Cerebellar nuclear complex (tissue), 1 donor: Measurements from ENCODE around the gene GRPEL2.
"Not testable (repeated sequence)": the region's sequence is repeated elsewhere in the genome, so short reads cannot be mapped to it uniquely, and the experiment has no call there.

Source experiments
- DNase-seq, 2 experiments: peaks; one replicate each; lab custom pipeline; 2025; lab: John Stamatoyannopoulos, UW

The GRPEL2 gene

DNA sequence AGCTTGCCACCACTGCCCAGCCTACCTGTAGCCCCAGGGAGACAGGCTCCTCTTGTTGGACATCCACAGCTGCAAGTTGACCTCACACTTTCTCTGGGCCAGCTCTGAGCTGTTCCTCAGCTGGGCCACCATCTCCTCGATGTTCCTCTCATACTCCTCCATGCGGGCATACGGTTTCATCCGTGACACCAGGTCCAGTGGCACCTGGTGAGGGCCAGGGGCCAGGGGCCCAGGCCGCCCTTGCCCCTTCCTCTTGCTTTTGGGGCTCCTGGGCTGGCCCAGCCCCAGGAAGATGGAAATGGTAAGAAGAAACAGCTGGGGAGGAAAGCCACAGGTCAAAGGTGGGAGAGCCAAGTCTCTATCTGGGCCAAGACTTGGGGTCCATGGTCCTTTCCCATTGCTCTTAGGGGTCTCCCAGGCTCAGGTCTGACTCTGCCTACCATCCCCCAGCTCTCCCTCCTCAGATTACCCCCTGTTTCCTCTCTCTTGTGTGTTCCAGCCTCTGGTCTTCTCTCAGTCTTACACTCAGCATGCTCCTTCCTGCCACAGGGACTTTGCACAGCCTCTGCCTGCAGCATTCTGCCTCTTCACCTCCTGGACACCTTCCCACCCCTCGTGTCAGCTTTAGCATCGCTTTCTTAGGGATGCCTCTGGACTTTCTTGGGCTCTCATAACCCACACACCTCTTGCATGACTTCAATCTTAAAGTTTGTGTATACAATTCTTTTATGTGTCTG lies 31.6 kb downstream of the GRPEL2 start:
- no peak for DNase-seq

GRCh38 chr5:149378241-149378820 lies 33.0 kb downstream of the GRPEL2 start:
- no peak for DNase-seq

DNA sequence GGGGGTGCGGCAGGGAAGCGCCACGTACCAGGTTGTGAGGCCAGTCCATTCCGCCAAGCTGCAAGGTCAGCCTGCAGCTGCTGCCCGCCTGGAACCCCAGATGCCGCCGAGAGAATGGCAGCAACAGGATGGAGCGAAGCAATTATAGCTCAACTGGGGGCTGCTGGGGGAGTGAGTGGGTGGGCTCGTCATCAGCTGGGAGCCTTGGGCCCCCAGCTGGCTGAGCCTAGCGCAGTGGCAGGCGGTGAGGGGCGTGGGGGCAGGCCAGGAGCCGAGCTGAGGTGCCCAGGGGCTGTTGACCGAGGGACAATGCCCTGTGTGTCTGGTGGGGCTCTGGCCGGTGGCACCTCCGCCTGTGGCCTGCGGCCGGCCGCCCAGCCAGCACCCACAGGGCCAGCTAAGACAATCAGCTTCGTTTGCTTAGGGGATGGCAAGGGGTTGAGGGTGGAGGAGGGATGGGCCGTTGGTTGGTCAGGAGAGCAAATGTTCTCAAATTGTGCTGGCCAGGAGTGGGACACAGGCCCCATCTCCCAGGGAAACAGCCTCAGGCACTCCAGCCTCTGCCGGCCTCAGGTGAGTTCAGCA lies 34.0 kb downstream of the GRPEL2 start, which contains the start of gene IL17B:
Gene IL17B (minus strand): TSS at position 116 of the 585 bp plus-strand sequence. CDS start 67 bp downstream, at position 49.
- DNase-seq: no peak

DNA sequence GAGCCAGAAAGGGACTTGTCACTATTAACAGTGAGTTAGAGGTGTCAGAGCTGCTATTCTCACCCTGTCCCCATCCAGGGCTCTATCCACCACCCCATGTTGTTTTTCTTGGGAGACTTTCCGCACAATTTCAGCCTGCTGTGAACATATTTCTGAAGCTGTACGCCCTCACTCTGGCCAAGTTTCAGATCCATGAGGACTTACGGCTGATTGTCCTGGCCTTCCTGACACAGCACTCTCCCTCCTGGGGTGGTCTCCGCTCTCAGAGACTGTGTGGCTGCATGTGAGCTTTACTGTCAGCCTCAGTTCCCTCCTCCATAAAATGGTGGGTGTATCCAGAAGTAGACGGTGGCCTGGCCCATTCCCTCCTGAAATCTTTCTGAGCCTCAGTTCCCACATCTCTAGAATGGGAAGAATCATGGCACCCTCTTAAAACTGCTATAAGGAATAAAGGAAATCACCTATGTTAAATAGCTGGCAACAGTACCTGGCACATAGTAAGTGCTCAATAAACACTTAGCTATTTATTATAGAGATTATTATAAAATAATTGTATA lies 34.6 kb downstream of the GRPEL2 start:
- DNase-seq: no peak

GRCh38 chr5:149380466-149381121 lies 35.3 kb downstream of the GRPEL2 start:
- DNase-seq: no peak

DNA sequence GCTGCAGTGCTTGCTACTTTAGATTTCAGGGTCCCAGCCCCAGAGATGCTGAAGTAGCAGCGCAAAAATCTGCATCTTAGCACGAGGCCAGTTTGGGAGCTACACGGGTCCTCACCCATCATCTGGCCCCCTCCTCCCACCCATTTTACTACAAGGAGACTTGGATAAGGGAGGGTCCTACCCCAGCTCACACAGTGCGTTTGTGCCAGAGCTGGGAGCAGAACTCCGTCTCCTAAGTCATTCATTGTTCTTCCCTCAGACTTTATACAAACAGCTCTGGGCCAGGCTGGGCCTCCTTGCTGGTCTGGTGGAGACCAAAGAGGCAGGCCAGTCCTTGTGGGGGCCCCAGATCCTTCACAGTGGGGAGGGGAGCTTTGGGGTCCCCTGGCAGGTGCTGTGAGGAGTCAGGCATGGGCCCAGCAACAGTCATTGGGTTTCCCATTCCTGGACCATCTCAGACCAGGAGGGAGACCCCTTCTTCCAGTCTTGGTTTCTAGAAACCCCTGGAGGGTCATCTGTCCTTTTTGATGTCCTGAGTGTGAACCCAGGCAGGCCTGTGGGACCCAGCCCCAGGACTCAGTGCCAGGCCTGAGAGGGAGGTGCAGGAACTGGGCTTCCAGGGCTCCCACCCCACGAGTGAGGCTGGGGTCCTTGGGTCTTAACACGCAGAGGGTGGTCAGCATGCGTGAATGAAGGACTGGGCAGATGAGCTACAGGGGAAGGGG lies 36.1 kb downstream of the GRPEL2 start:
- DNase-seq: no peak

GRCh38 chr5:149381986-149382338 lies 36.7 kb downstream of the GRPEL2 start:
- DNase-seq: no peak

- no peak for DNase-seq
Observed at GRCh38 chr5:149382517-149383220, 37.4 kb downstream of the GRPEL2 start.

DNA sequence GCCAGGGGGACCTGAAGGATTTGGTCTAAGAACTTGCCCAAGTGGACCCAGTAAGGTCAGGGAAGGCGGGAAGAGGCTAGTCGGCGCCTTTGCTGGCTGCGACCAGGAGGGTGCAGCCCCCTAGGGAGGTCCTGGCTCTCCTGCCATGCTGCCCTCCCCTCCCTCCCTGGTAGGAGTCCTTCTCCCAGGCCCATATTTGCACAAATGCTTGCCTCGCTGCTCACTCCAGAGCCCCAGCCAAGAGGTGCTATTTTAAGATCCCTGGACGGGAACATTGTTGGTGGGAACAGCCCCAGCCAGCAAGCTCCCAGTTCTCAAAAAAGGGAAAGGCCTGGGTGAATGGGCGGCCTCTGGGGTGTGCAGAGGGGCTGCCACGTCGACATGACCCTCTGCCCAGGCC lies 38.1 kb downstream of the GRPEL2 start:
- DNase-seq: no peak

- DNase-seq: no peak
Observed at GRCh38 chr5:149386166-149386565, 40.9 kb downstream of the GRPEL2 start.

DNA sequence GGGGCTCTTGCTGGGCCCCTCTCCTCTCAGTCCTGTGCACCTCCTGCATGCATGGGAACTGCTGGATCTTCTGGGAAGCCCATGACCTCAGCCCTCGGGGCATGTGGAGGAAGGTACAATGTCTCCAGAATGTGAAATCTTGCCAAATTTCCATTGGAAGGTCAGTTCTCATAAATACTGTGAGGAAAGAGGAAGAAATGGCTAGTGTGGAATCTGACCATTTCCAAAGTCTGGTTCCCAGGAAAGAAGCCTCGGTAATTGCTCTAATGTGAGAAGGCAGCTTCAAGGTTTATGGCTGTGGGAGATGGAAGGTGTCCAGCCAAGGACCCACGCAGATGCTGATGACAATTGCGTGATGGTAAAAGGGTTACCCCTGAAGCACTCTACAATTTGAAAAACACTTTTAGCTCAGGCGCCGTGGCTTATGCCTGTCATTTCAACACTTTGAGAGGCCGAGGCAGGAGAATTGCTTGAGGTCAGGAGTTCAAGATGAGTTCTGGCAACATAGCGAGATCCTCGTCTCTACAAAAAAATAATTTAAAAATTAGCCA lies 41.9 kb downstream of the GRPEL2 start:
- no peak for DNase-seq

DNA sequence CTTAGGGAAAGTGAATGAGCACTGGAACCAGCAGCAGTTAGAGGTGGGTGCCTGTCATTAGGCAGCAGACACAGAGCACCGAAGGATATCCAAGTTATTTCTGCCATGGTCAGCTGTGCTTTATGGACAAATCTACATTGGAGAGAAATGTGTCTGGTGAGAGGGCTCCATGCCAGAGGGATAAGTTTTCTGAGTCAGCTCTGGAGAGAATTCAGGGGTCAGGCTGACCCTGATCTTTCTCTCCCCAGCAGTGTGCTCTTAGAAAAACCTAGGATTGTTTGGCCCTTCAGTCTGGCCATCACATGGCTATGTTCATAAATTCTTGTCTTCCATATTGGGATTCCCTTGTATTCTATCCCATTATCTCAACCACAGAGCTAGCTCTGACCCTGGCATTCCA lies 42.7 kb downstream of the GRPEL2 start:
- no peak for DNase-seq

- DNase-seq: no peak
Observed at GRCh38 chr5:149388498-149389190, 43.3 kb downstream of the GRPEL2 start.

DNA sequence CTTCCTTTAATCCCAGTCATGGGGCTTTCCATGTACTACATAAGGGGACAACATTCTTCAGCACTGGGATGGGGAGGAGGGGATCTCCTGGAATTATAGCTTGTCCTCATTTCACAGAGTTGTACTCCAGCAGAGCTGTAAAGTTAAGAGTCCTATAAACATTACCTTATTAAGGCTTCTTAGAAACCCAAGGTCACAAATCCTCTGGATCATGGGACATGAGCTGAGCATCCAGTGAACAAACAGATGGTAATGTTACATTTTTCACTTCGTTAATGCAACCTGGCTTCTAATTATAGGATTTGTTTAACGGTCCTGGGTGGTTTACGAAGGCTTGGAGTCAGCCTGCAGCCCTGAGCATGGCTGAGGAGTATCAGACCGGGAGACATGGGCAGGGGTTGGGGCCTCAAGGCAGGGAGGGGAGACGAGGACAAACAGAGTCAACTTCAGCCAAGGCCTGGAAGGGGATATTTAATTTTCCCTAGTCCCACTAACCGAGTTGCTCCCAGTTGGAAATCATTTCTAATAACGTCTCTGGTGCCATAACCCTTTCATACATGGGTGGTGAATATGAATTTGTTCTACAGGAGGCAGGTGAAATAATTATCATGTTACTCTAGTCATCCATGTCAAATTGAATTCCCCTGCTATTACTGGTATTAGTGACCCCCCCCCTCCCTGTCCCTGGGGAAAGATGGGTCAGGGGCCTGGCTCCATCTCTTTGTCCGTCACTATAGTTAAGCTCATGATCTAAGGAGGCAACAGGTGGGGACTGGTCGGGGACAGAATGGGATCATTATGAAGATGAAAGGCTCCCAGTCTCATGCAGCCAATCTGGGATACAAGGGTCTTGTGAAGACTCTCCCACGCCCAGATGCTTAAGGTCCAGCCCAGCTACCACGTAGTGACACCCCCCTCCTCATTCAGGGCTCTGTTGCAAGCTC lies 44.5 kb downstream of the GRPEL2 start:
- no peak for DNase-seq

DNA sequence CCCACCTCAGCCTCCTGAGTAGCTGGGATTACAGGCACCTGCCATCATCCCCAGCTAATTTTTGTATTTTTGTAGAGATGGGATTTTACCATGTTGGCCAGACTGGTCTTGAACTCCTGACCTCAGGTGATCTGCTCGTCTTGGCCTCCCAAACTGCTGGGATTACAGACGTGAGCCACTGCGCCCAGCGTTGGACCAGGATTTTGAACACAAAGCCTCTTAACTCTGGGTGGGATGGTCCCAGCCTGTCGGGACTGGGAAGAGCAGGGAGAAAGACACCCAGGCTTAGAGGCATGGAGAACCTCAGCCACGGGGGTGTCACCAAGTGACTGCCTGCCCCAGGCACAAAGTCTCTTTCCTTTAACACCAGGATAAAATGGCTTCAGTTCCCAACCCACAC lies 45.8 kb downstream of the GRPEL2 start:
- not testable (repeated sequence) for DNase-seq

- DNase-seq: no peak
Observed at GRCh38 chr5:149391524-149391923, 46.2 kb downstream of the GRPEL2 start.

GRCh38 chr5:149392718-149393117 lies 47.4 kb downstream of the GRPEL2 start:
- no peak for DNase-seq

DNA sequence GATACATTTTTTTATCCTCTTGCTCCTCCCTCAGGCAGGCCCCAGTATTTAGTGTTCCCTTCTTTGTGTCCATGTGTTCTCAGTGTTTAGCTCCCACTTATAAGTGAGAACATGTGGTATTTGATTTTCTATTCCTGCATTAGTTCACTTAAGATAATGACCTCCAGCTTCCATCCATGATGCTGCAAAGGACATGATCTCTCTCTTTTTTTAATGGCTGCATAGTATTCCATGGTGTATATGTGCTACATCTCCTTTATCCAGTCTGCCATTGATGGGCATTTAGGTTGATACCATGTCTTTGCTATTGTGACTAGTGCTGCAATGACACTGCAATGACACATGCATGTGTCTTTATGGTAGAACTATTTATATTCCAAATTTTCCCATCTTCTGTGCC lies 49.7 kb downstream of the GRPEL2 start:
- not testable (repeated sequence) for DNase-seq

- no peak for DNase-seq
Observed at GRCh38 chr5:149397530-149397929, 52.2 kb downstream of the GRPEL2 start.
